IMR-90 (cell line): ENCODE data around the gene MMD. TPM values are rescaled to one million over a fixed set of nuclear protein-coding genes. Genes with fewer than 3 reads are reported as not detected.

ENCODE experiments used
- ATAC-seq: fragments of 200-7000 bp; cut with Tn5 transposase; 2 replicates; pipeline ENCODE4 v1.9.1; 2020; ENCODE audit warnings: low read depth, mild to moderate bottlenecking, moderate library complexity
- BruUV-seq: library from RNA; stranded (reverse); fragments of 400-500 nt; replicated peaks from 2 replicates; lab custom pipeline; 2021; lab: Mats Ljungman, UMichigan
- CTCF ChIA-PET: fragments of 300-600 bp; formaldehyde crosslinking; extraction: SDS; loops from one replicate; lab custom pipeline; 2021; ENCODE audit warnings: antibody characterized with exemption; lab: Yijun Ruan, JAX
- POLR2A ChIA-PET: fragments of 300-600 bp; sonication (Branson Sonifier 250); formaldehyde crosslinking; loops from one replicate; lab custom pipeline; 2022; ENCODE audit warnings: antibody characterized with exemption; ENCODE audit not compliant: unreplicated experiment; lab: Charles Lee
- DNase-seq: peaks from one replicate; pipeline ENCODE4 v3.0.0; 2013
- H2AFZ ChIP-seq: replicated peaks from 2 replicates; pipeline ENCODE3; 2013; ENCODE audit warnings: low read length, mild to moderate bottlenecking; ENCODE audit not compliant: poor library complexity
- H2AK5ac ChIP-seq: 2 replicates; pipeline ENCODE4 v1.6.1; 2013; ENCODE audit warnings: low read depth, low read length, inconsistent platforms
- H2AK9ac ChIP-seq: replicated peaks from 2 replicates; pipeline ENCODE3; 2013; ENCODE audit warnings: mild to moderate bottlenecking, low read depth, low read length, moderate library complexity; ENCODE audit not compliant: poor library complexity
- H2BK120ac ChIP-seq: 2 replicates; pipeline ENCODE4 v1.6.1; 2013; ENCODE audit warnings: low read depth, low read length, inconsistent platforms
- H2BK15ac ChIP-seq: 3 replicates; pipeline ENCODE4 v1.6.1; 2013; ENCODE audit warnings: low read depth, low read length, inconsistent platforms
- H2BK20ac ChIP-seq: 2 replicates; pipeline ENCODE4 v1.6.1; 2013; ENCODE audit warnings: low read depth, mild to moderate bottlenecking, inconsistent platforms, low read length, moderate library complexity
- H2BK5ac ChIP-seq: 2 replicates; pipeline ENCODE4 v1.6.1; 2013; ENCODE audit warnings: mild to moderate bottlenecking, low read depth, low read length, inconsistent platforms; ENCODE audit not compliant: poor library complexity, severe bottlenecking
- H3K14ac ChIP-seq: replicated peaks from 2 replicates; pipeline ENCODE4 v1.6.1; 2013; ENCODE audit warnings: low read depth, low read length, inconsistent platforms
- H3K18ac ChIP-seq: 2 replicates; pipeline ENCODE4 v1.6.1; 2013; ENCODE audit warnings: low read depth, low read length, control low read depth
- H3K23ac ChIP-seq: 2 replicates; pipeline ENCODE4 v1.6.1; 2013; ENCODE audit warnings: low read depth, low read length, inconsistent platforms
- H3K27ac ChIP-seq: 2 replicates; pipeline ENCODE4 v1.5.1; 2013; ENCODE audit warnings: mild to moderate bottlenecking, control low read depth, low read length; ENCODE audit not compliant: insufficient read depth
- H3K27me3 ChIP-seq: 2 replicates; pipeline ENCODE4 v1.6.1; 2013; ENCODE audit warnings: low read length; ENCODE audit not compliant: control insufficient read depth, insufficient read depth
- H3K36me3 ChIP-seq: 2 replicates; pipeline ENCODE4 v1.6.1; 2013; ENCODE audit warnings: low read length, mixed read lengths; ENCODE audit not compliant: control insufficient read depth, insufficient read depth
- H3K4ac ChIP-seq: 2 replicates; pipeline ENCODE4 v1.6.1; 2013; ENCODE audit warnings: low read depth, low read length, inconsistent platforms
- H3K4me1 ChIP-seq: 2 replicates; pipeline ENCODE4 v1.6.1; 2013; ENCODE audit warnings: low read length, mixed read lengths; ENCODE audit not compliant: control insufficient read depth, insufficient read depth
- H3K4me2 ChIP-seq: 2 replicates; pipeline ENCODE4 v1.6.1; 2013; ENCODE audit warnings: low read depth, mild to moderate bottlenecking, control low read depth, low read length, moderate library complexity
- H3K4me3 ChIP-seq: 2 replicates; pipeline ENCODE4 v1.5.1; 2013; ENCODE audit warnings: low read depth, mild to moderate bottlenecking, control low read depth, low read length, moderate library complexity; ENCODE audit not compliant: insufficient read depth
- H3K56ac ChIP-seq: 2 replicates; pipeline ENCODE4 v1.6.1; 2013; ENCODE audit warnings: low read length, inconsistent platforms; ENCODE audit not compliant: insufficient read depth; ENCODE audit errors: extremely low read depth
- H3K79me1 ChIP-seq, 2 experiments: 2 replicates each; pipeline ENCODE4 v1.6.1; 2013; ENCODE audit warnings: low read length in 2 of 2, inconsistent platforms in 1 of 2, low read depth in 1 of 2
- H3K9ac ChIP-seq: 2 replicates; pipeline ENCODE4 v1.6.1; 2013; ENCODE audit warnings: low read depth, low read length, control low read depth
- H3K9me1 ChIP-seq: 2 replicates; pipeline ENCODE4 v1.6.1; 2013; ENCODE audit warnings: low read length, inconsistent platforms; ENCODE audit not compliant: insufficient read depth
- H3K9me3 ChIP-seq: 2 replicates; pipeline ENCODE4 v1.6.1; 2013; ENCODE audit warnings: low read length; ENCODE audit not compliant: control insufficient read depth, insufficient read depth
- H4K20me1 ChIP-seq: 2 replicates; pipeline ENCODE4 v1.6.1; 2013; ENCODE audit warnings: low read length, inconsistent platforms; ENCODE audit not compliant: insufficient read depth
- H4K5ac ChIP-seq: 2 replicates; pipeline ENCODE4 v1.6.1; 2013; ENCODE audit warnings: mild to moderate bottlenecking, low read depth, low read length, control low read depth
- H4K8ac ChIP-seq, 2 experiments: 2 replicates each; pipeline ENCODE4 v1.6.1; 2013; ENCODE audit warnings: low read depth in 2 of 2, low read length in 2 of 2, control low read depth in 1 of 2, inconsistent platforms in 1 of 2
- H4K91ac ChIP-seq: 2 replicates; pipeline ENCODE4 v1.6.1; 2013; ENCODE audit warnings: low read depth, low read length, inconsistent platforms; ENCODE audit not compliant: insufficient read depth
- BHLHE40 ChIP-seq: fragments of 150-350 bp; IDR thresholded peaks from 2 replicates; pipeline ENCODE4 v1.6.1; 2016; ENCODE audit warnings: mild to moderate bottlenecking, low read depth, low read length
- CHD1 ChIP-seq: IDR thresholded peaks from 2 replicates; pipeline ENCODE4 v1.6.1; 2012; ENCODE audit warnings: low read depth, low read length, improper control_type of control experiment
- CTCF ChIP-seq: conservative IDR thresholded peaks from 2 replicates; pipeline ENCODE4 v1.5.1; 2012; ENCODE audit warnings: mild to moderate bottlenecking, low read depth, low read length, improper control_type of control experiment
- FOS ChIP-seq: fragments of 150-350 bp; IDR thresholded peaks from 2 replicates; pipeline ENCODE4 v1.6.1; 2016; ENCODE audit warnings: low read depth, low read length
- MAZ ChIP-seq: IDR thresholded peaks from 2 replicates; pipeline ENCODE4 v1.6.1; 2012; ENCODE audit warnings: low read depth, mild to moderate bottlenecking, low read length, improper control_type of control experiment, moderate library complexity, borderline replicate concordance
- NFE2L2 ChIP-seq: fragments of 150-350 bp; IDR thresholded peaks from 2 replicates; pipeline ENCODE4 v1.6.1; 2016; ENCODE audit warnings: low read depth, mild to moderate bottlenecking, low read length
- SMC3 ChIP-seq: fragments of 150-350 bp; IDR thresholded peaks from 2 replicates; pipeline ENCODE4 v1.6.1; 2016; ENCODE audit warnings: low read depth, mild to moderate bottlenecking, antibody characterized with exemption, low read length, moderate library complexity
- USF2 ChIP-seq: fragments of 150-350 bp; IDR thresholded peaks from 2 replicates; pipeline ENCODE4 v1.6.1; 2017; ENCODE audit warnings: mild to moderate bottlenecking, antibody characterized with exemption, low read length, low read depth
- WGBS, 2 experiments: methylation state at CpG; one replicate each; pipeline versions ENCODE4 v1.1.5 to v1.1.7; 2013; ENCODE audit warnings: missing lambda C conversion rate in 2 of 2; ENCODE audit not compliant: insufficient read length in 1 of 2; ENCODE audit errors: extremely low coverage in 2 of 2; 5-methylcytosine and 5-hydroxymethylcytosine counted together
- dilution Hi-C: fragments of 300-500 bp; cut with HindIII; formaldehyde crosslinking; loops from one replicate; pipeline ENCODE4 v1.14.3; 2018; ENCODE audit warnings: low sequenced_read_pairs; ENCODE audit not compliant: unreplicated experiment
- in situ Hi-C: fragments of 300-500 bp; cut with MboI; formaldehyde crosslinking; loops from 3 replicates; pipeline ENCODE4 v1.14.3; 2019; ENCODE audit warnings: low sequenced_read_pairs, inconsistent platforms, mixed read lengths
- intact Hi-C: fragments of 100-400 bp; cut with micrococcal nuclease; formaldehyde crosslinking; loops from 2 replicates; pipeline ENCODE4 v1.10.0; 2022
- polyA plus RNA-seq, 3 experiments: library from polyadenylated mRNA; depleted of rRNA; stranded (reverse); fragments of >200 nt; gene quantifications; 2 replicates each; pipeline ENCODE4 v1.2.3, GENCODE V29; 2012; ENCODE audit warnings: low replicate concordance in 1 of 3
- total RNA-seq: library from RNA; depleted of rRNA; stranded (reverse); fragments of >200 nt; gene quantifications from 2 replicates; pipeline ENCODE4 v1.2.3, GENCODE V29; 2012

The MMD gene
- total and polyA plus RNA-seq, 2 of the 4 experiments (the other 2 are of a cell fraction): 6.3 to 7.0 TPM

GRCh38 chr17:55350825-55351205, 70.8 kb downstream of the MMD start:
- no TSS peak for BruUV-seq
- Histone ChIP-seq H4K8ac (no peak overlapping the region), H4K20me1 (no peaks in the 10 kb centered on the region), H2BK20ac (no peak overlapping the region), H3K23ac (no peak overlapping the region), H3K4me2 (no peak overlapping the region), H4K5ac (no peak overlapping the region), H3K27ac (no peak overlapping the region), H2BK5ac (no peak overlapping the region), H3K56ac (no peak overlapping the region), H2AK5ac (no peak overlapping the region), H3K36me3 (no peaks in the 10 kb centered on the region), H3K27me3 (peaks cover 7% of the 10 kb centered on the region), H2BK120ac (no peak overlapping the region), H3K4me3 (no peak overlapping the region), H3K4ac (no peak overlapping the region), H3K14ac (no peak overlapping the region), H3K79me1 (no peaks in the 10 kb centered on the region), H3K9me3 (no peaks in the 10 kb centered on the region; the same call in 1 of the 2 replicates), H2BK15ac (no peak overlapping the region), H2AK9ac (no peak overlapping the region), H3K4me1 (no peaks in the 10 kb centered on the region), H2AFZ (no peak overlapping the region), H4K91ac (no peak overlapping the region), H3K9ac (no peak overlapping the region), H3K18ac (no peak overlapping the region), H3K9me1 (no peaks in the 10 kb centered on the region)
- TF ChIP-seq FOS (no peak), NFE2L2 (no peak), CHD1 (no peak), CTCF (no peak), MAZ (no peak), USF2 (no peak), SMC3 (no peak), BHLHE40 (no peak)
- ChIA-PET POLR2A (no interaction called here), CTCF (interaction anchor here (0.5 kb wide), 1 partner anchor 125 kb away, joined by 3 read pairs; no protein-coding TSS in a partner anchor)
- dilution Hi-C loops (no loop called here), intact Hi-C loops (no loop called here), in situ Hi-C loops (loop anchor here (5.0 kb wide), 1 partner anchor 161 kb away; the partner anchor contains the start of gene SMIM36)
- ATAC-seq: no peak
- WGBS, 2 experiments: no CpG with 5 or more reads among the region's 2 CpGs
- DNase-seq: no peak
